GM12878 (cell line): ENCODE results near the gene AGFG1. TPM values are rescaled to one million over a fixed set of nuclear protein-coding genes. Genes with fewer than 3 reads are reported as not detected.
A peak's percentile ranks its signal among the peaks of the same experiment; 100 is the strongest.

Source experiments
- ATAC-seq: fragments of 200-7000 bp; cut with Tn5 transposase; 3 replicates; pipeline ENCODE4 v1.9.1; 2020; ENCODE audit warnings: mild to moderate bottlenecking, moderate library complexity
- BruUV-seq: library from RNA; stranded (reverse); fragments of 400-500 nt; replicated peaks from 2 replicates; lab custom pipeline; 2021; lab: Mats Ljungman, UMichigan
- CTCF ChIA-PET: fragments of 300-600 bp; sonication (Branson Sonifier 250); formaldehyde crosslinking; extraction: SDS; loops from one replicate; lab custom pipeline; 2021; ENCODE audit warnings: inconsistent platforms; lab: Yijun Ruan, JAX
- POLR2A ChIA-PET: fragments of 350-600 bp; formaldehyde crosslinking; extraction: SDS; loops from one replicate; lab custom pipeline; 2021; ENCODE audit warnings: inconsistent platforms; lab: Charles Lee
- RAD21 ChIA-PET: fragments of 300-600 bp; sonication (Branson Sonifier 250); formaldehyde crosslinking; loops from one replicate; lab custom pipeline; 2023; ENCODE audit warnings: antibody characterized with exemption; ENCODE audit not compliant: unreplicated experiment; lab: Charles Lee
- SMC1A ChIA-PET: fragments of 300-600 bp; sonication (Branson Sonifier 250); formaldehyde crosslinking; loops from one replicate; lab custom pipeline; 2023; ENCODE audit not compliant: unreplicated experiment, uncharacterized antibody; lab: Charles Lee
- DNase-seq: peaks from one replicate; pipeline ENCODE4 v3.0.0-alpha.2; 2011; ENCODE audit warnings: low read depth, low spot score
- FAIRE-seq: peaks from 3 replicates; lab custom pipeline; 2011; peaks lifted over from hg19 to GRCh38; lab: Jason Lieb, UNC
- H2AFZ ChIP-seq: 2 replicates; pipeline ENCODE4 v1.6.0; 2011; ENCODE audit warnings: low read depth, low read length, control low read depth; ENCODE audit not compliant: control insufficient read depth
- H3K27ac ChIP-seq: 2 replicates; pipeline ENCODE4 v1.5.1; 2011; ENCODE audit warnings: control low read depth; ENCODE audit not compliant: control insufficient read depth, insufficient read depth
- H3K27me3 ChIP-seq, 2 experiments: replicated peaks in 1 of 2; 2 replicates each; pipeline versions ENCODE4 v1.6.0 to v1.6.1; 2011; ENCODE audit warnings: low read length in 1 of 2; ENCODE audit not compliant: control insufficient read depth in 2 of 2, insufficient read depth in 2 of 2
- H3K36me3 ChIP-seq, 2 experiments: 2 replicates each; pipeline ENCODE4 v1.5.1; 2011; ENCODE audit warnings: low read length in 1 of 2; ENCODE audit not compliant: control insufficient read depth in 2 of 2, insufficient read depth in 2 of 2
- H3K4me1 ChIP-seq: 2 replicates; pipeline ENCODE4 v1.6.1; 2011; ENCODE audit warnings: mild to moderate bottlenecking, low read length, moderate library complexity, mixed read lengths; ENCODE audit not compliant: control insufficient read depth, insufficient read depth
- H3K4me2 ChIP-seq: 2 replicates; pipeline ENCODE4 v1.6.0; 2011; ENCODE audit warnings: control low read depth; ENCODE audit not compliant: control insufficient read depth, insufficient read depth
- H3K4me3 ChIP-seq: fragments of 200-600 bp; sonication (generic); 2 replicates; pipeline ENCODE4 v1.5.1; 2016
- H3K79me2 ChIP-seq: 2 replicates; pipeline ENCODE4 v1.6.0; 2011; ENCODE audit warnings: low read length; ENCODE audit not compliant: control insufficient read depth, insufficient read depth
- H3K9ac ChIP-seq: 2 replicates; pipeline ENCODE4 v1.8.0; 2011; ENCODE audit warnings: low read length, control low read depth, mixed read lengths; ENCODE audit not compliant: control insufficient read depth, insufficient read depth
- H3K9me3 ChIP-seq: replicated peaks from 3 replicates; pipeline ENCODE4 v1.5.1; 2011; ENCODE audit warnings: mild to moderate bottlenecking, low read length; ENCODE audit not compliant: control insufficient read depth, insufficient read depth
- H4K20me1 ChIP-seq: 2 replicates; pipeline ENCODE4 v1.6.0; 2011; ENCODE audit not compliant: control insufficient read depth, insufficient read depth
- BHLHE40 ChIP-seq, 2 experiments: fragments of 450-650 bp in 1 of 2; IDR thresholded peaks; 2 replicates each; pipeline ENCODE4 v1.6.1; 2011 to 2017; ENCODE audit warnings: low read depth in 2 of 2, borderline replicate concordance in 1 of 2, improper control_type of control experiment in 1 of 2, low read length in 1 of 2, mild to moderate bottlenecking in 1 of 2
- CHD2 ChIP-seq: IDR thresholded peaks from 2 replicates; pipeline ENCODE4 v1.6.1; 2011; ENCODE audit warnings: low read depth, low read length, improper control_type of control experiment, borderline replicate concordance
- EED ChIP-seq: sonication (generic); IDR thresholded peaks from 2 replicates; pipeline ENCODE4 v1.6.1; 2016; ENCODE audit warnings: antibody characterized with exemption, low read depth
- ETV6 ChIP-seq, 2 experiments: fragments of 450-650 bp in 1 of 2; IDR thresholded peaks in 1 of 2; conservative IDR thresholded peaks in 1 of 2; 2 replicates each; pipeline ENCODE4 v1.6.1; 2014; ENCODE audit warnings: antibody characterized with exemption in 1 of 2, borderline replicate concordance in 1 of 2, low read depth in 1 of 2, mild to moderate bottlenecking in 1 of 2, moderate library complexity in 1 of 2
- IRF4 ChIP-seq: IDR thresholded peaks from 2 replicates; pipeline ENCODE4 v1.6.1; 2011; ENCODE audit warnings: low read depth, low read length
- JUNB ChIP-seq: IDR thresholded peaks from 2 replicates; pipeline ENCODE4 v1.6.1; 2016; ENCODE audit warnings: antibody characterized with exemption, mild to moderate bottlenecking
- NR2C2 ChIP-seq: IDR thresholded peaks from 2 replicates; pipeline ENCODE4 v1.6.1; 2011; ENCODE audit warnings: borderline replicate concordance, low read depth; ENCODE audit not compliant: control insufficient read depth, insufficient read length
- RELA ChIP-seq: fragments of 450-650 bp; IDR thresholded peaks from 2 replicates; pipeline ENCODE4 v1.8.0; 2014; ENCODE audit warnings: borderline replicate concordance; ENCODE audit not compliant: partially characterized antibody
- SMC3 ChIP-seq: IDR thresholded peaks from 2 replicates; pipeline ENCODE4 v1.6.1; 2011; ENCODE audit warnings: low read length, improper control_type of control experiment, borderline replicate concordance
- TCF3 ChIP-seq: IDR thresholded peaks from 2 replicates; pipeline ENCODE4 v1.6.1; 2012; ENCODE audit warnings: low read depth, mild to moderate bottlenecking, low read length, borderline replicate concordance; ENCODE audit not compliant: insufficient read depth
- ZNF622 ChIP-seq: fragments of 450-650 bp; IDR thresholded peaks from 2 replicates; pipeline ENCODE4 v1.6.1; 2017; ENCODE audit warnings: mild to moderate bottlenecking, inconsistent platforms
- WGBS: methylation state at CpG from one replicate; pipeline ENCODE4 v1.1.6; 2016; ENCODE audit warnings: low lambda C conversion rate; ENCODE audit not compliant: insufficient replicate concordance, insufficient coverage; ENCODE audit errors: missing lambda C conversion rate; 5-methylcytosine and 5-hydroxymethylcytosine counted together
- in situ Hi-C: fragments of 300-500 bp; cut with MboI; formaldehyde crosslinking; loops from 9 replicates; pipeline ENCODE4 v1.14.3; 2018; ENCODE audit warnings: mixed read lengths
- intact Hi-C: fragments of 100-400 bp; cut with micrococcal nuclease; formaldehyde crosslinking; loops from one replicate; pipeline ENCODE4 v1.14.2; 2022; ENCODE audit not compliant: unreplicated experiment
- polyA plus RNA-seq, 11 experiments: library from polyadenylated mRNA; depleted of rRNA in 4 of 11; unstranded in 6 of 11; stranded (reverse) in 5 of 11; fragments of >200 nt; fragmentation: Nextera tagmentation in 4 of 11; fragmentation: Illumina TruSeq in 1 of 11; extraction: Ambion mirVana in 4 of 11; extraction: Trizol in 1 of 11; gene quantifications; 1 replicate in 1 of 11; 2 replicates in 10 of 11; pipeline versions ENCODE4 v1.2.1 to v1.2.3, GENCODE V29; 2011 to 2016; ENCODE audit warnings: inconsistent platforms in 2 of 11, missing spikeins in 2 of 11, low read depth in 1 of 11
- total RNA-seq, 4 experiments: library from RNA; depleted of rRNA in 3 of 4; stranded (reverse); fragments of >200 nt in 3 of 4; fragmentation: Illumina TruSeq in 1 of 4; extraction: Trizol in 1 of 4; gene quantifications; 2 replicates each; pipeline versions ENCODE4 v1.2.1 to v1.2.3, GENCODE V29; 2013 to 2021

Gene AGFG1
- total and polyA plus RNA-seq, 10 of the 15 experiments (the other 5 are each of a cell fraction or from before 2014, with no cell fraction given), result 7.3 to 243 (median 81.7) TPM

- no peaks in the 10 kb centered on the region for H3K27me3 ChIP-seq
- no TSS peak for BruUV-seq
- DNase-seq, result no peak
- H3K27ac ChIP-seq, result 0 out of 2 replicates have a peak overlapping the region, but pooled peaks have one; percentile 19
- no peak for FAIRE-seq
- H3K9ac ChIP-seq, result no peak overlapping the region
- H3K4me3 ChIP-seq, result no peak overlapping the region
- ChIA-PET SMC1A (interaction anchor here (1.0 kb wide), 2 partner anchors 10 to 16 kb away, joined by 3 to 4 read pairs; no protein-coding TSS in a partner anchor), POLR2A (interaction anchor here (1.5 kb wide), 1 partner anchor 24 kb away, joined by 5 read pairs; no protein-coding TSS in a partner anchor), CTCF (interaction anchor here (1.4 to 4.8 kb wide), 2 partner anchors 29 to 37 kb away, joined by 3 to 22 read pairs; no protein-coding TSS in a partner anchor), RAD21 (no interaction called here)
- peaks cover 94% of the 10 kb centered on the region for H3K79me2 ChIP-seq
- H3K4me1 ChIP-seq, result peaks cover 27% of the 10 kb centered on the region; the same call in 1 of the 2 replicates
- in situ Hi-C loops, result no loop called here
- TF ChIP-seq CHD2 (no peak), EED (no peak), ZNF622 (no peak), ETV6 (conservative IDR thresholded peaks at IDR 0.05 in 1 of 2, IDR thresholded peaks at IDR 0.05 in 1 of 2; ENCODE audit: borderline replicate concordance in 1 of 2, low read depth in 1 of 2) (no peak), IRF4 (no peak), NR2C2 (no peak), SMC3 (no peak), JUNB (no peak), BHLHE40 (IDR thresholded peaks at IDR 0.05; ENCODE audit: borderline replicate concordance in 1 of 2, low read depth in 2 of 2, low read length in 1 of 2) (no peak), TCF3 (no peak), RELA (no peak)
- TF ChIP-seq, all 136 proteins: peak for 0
- H3K36me3 ChIP-seq, result no peaks in the 10 kb centered on the region; a peak in 2 of 4 replicates
- no peak overlapping the region for H3K4me2 ChIP-seq
- H3K9me3 ChIP-seq, result no peaks in the 10 kb centered on the region
- no peak overlapping the region for H2AFZ ChIP-seq
- intact Hi-C loops, result no loop called here
- no peak for ATAC-seq
- no peaks in the 10 kb centered on the region for H4K20me1 ChIP-seq
- 70% methylated on average over 2 of the region's 2 CpGs for WGBS
Measured at GRCh38 chr2:227509076-227509475, 37.1 kb downstream of the AGFG1 start.
